SK-N-MC (cell line): ENCODE data around the gene UBE3B.
"Not testable (repeated sequence)": the region's sequence is repeated elsewhere in the genome, so short reads cannot be mapped to it uniquely, and the experiment has no call there.

Experiments
- DNase-seq: peaks from one replicate; pipeline ENCODE4 v3.0.0-alpha.2; 2011; ENCODE audit warnings: low read depth, low spot score
- H3K27ac ChIP-seq: fragments of 200-600 bp; sonication (generic); 2 replicates; pipeline ENCODE4 v1.5.1; 2016; ENCODE audit warnings: mixed run types
- H3K36me3 ChIP-seq: fragments of 200-600 bp; sonication (generic); 2 replicates; pipeline ENCODE4 v1.6.1; 2017; ENCODE audit warnings: antibody characterized with exemption, low read length, mixed read lengths; ENCODE audit not compliant: insufficient read depth
- H3K4me3 ChIP-seq: fragments of 200-600 bp; sonication (generic); 2 replicates; pipeline ENCODE4 v1.5.1; 2016
- H3K9ac ChIP-seq: fragments of 200-600 bp; sonication (generic); 2 replicates; pipeline ENCODE4 v1.8.0; 2017; ENCODE audit warnings: mixed run types, mixed read lengths; ENCODE audit not compliant: insufficient read length
- H3K9me3 ChIP-seq: fragments of 200-600 bp; sonication (generic); 2 replicates; pipeline ENCODE4 v1.6.1; 2017; ENCODE audit warnings: low read depth, mild to moderate bottlenecking, antibody characterized with exemption, low read length, moderate library complexity, mixed read lengths
- EZH2 ChIP-seq: fragments of 200-600 bp; sonication (generic); IDR thresholded peaks from one replicate; pipeline ENCODE4 v1.6.1; 2017; ENCODE audit warnings: antibody characterized with exemption
- FOXP2 ChIP-seq: optimal IDR thresholded peaks from 2 replicates; pipeline ENCODE3; 2011; ENCODE audit warnings: mild to moderate bottlenecking, moderate library complexity; ENCODE audit not compliant: insufficient read depth; ENCODE audit errors: extremely low read length, control extremely low read depth
- POLR2AphosphoS5 ChIP-seq: IDR thresholded peaks from 2 replicates; pipeline ENCODE4 v1.6.1; 2012; ENCODE audit warnings: mild to moderate bottlenecking, low read depth, low read length, borderline replicate concordance

The UBE3B gene

GRCh38 chr12:109462868-109463692 is 14.4 kb upstream of the UBE3B start:
- Histone ChIP-seq H3K27ac (peak overlapping the region; percentile 98), H3K4me3 (peak overlapping the region; percentile 64)
- DNase-seq: peak; percentile 78

GRCh38 chr12:109463756-109464155 is 13.7 kb upstream of the UBE3B start:
- Histone ChIP-seq H3K27ac (peak overlapping the region; percentile 98), H3K4me3 (peak overlapping the region; percentile 64), H3K9ac (peak overlapping the region; percentile 4), H3K36me3 (peaks cover 19% of the 10 kb centered on the region), H3K9me3 (no peaks in the 10 kb centered on the region)
- no peak for TF ChIP-seq EZH2
- DNase-seq: no peak

More at GRCh38 chr12:109462868-109463692, 14.4 kb upstream of the UBE3B start:
- Histone ChIP-seq H3K9ac (peak overlapping the region; percentile 57), H3K36me3 (peaks cover 16% of the 10 kb centered on the region), H3K9me3 (no peaks in the 10 kb centered on the region)
- TF ChIP-seq FOXP2: peak; percentile 77
- TF ChIP-seq EZH2: no peak
- peak; percentile 64; the same call in 1 of the 2 replicates for TF ChIP-seq POLR2AphosphoS5

GRCh38 chr12:109464642-109465351 is 12.6 kb upstream of the UBE3B start:
- no peak for DNase-seq
- H3K9me3 ChIP-seq: no peaks in the 10 kb centered on the region
- no peak overlapping the region for H3K9ac ChIP-seq
- H3K4me3 ChIP-seq: no peak overlapping the region
- H3K36me3 ChIP-seq: peaks cover 25% of the 10 kb centered on the region
- H3K27ac ChIP-seq: no peak overlapping the region
- TF ChIP-seq POLR2AphosphoS5 (no peak), EZH2 (no peak), FOXP2 (no peak)

- no peaks in the 10 kb centered on the region for H3K9me3 ChIP-seq
These were observed 11.1 kb upstream of the UBE3B start for GRCh38 chr12:109466305-109466704.

GRCh38 chr12:109466821-109467220 is 10.6 kb upstream of the UBE3B start:
- Histone ChIP-seq H3K9me3 (no peaks in the 10 kb centered on the region), H3K27ac (no peak overlapping the region), H3K36me3 (peaks cover 20% of the 10 kb centered on the region; the same call in 1 of the 2 replicates), H3K9ac (no peak overlapping the region), H3K4me3 (no peak overlapping the region)
- TF ChIP-seq EZH2 (no peak), FOXP2 (no peak), POLR2AphosphoS5 (no peak)
- DNase-seq: no peak

More at GRCh38 chr12:109466305-109466704, 11.1 kb upstream of the UBE3B start:
- Histone ChIP-seq H3K27ac (no peak overlapping the region), H3K4me3 (no peak overlapping the region), H3K36me3 (peaks cover 20% of the 10 kb centered on the region; the same call in 1 of the 2 replicates), H3K9ac (no peak overlapping the region)
- no peak for DNase-seq
- TF ChIP-seq POLR2AphosphoS5 (no peak), EZH2 (no peak), FOXP2 (no peak)

GRCh38 chr12:109467978-109468676 is 9.3 kb upstream of the UBE3B start:
- H3K36me3 ChIP-seq: peaks cover 20% of the 10 kb centered on the region; the same call in 1 of the 2 replicates
- H3K27ac ChIP-seq: no peak overlapping the region
- H3K9me3 ChIP-seq: no peaks in the 10 kb centered on the region
- no peak for TF ChIP-seq FOXP2
- no peak for TF ChIP-seq EZH2
- TF ChIP-seq POLR2AphosphoS5: no peak
- no peak overlapping the region for H3K9ac ChIP-seq
- no peak overlapping the region for H3K4me3 ChIP-seq
- no peak for DNase-seq

- no peak for DNase-seq
- H3K36me3 ChIP-seq: peaks cover 20% of the 10 kb centered on the region; the same call in 1 of the 2 replicates
- H3K9ac ChIP-seq: no peak overlapping the region
- H3K27ac ChIP-seq: no peak overlapping the region
- H3K9me3 ChIP-seq: no peaks in the 10 kb centered on the region
- TF ChIP-seq FOXP2 (no peak), POLR2AphosphoS5 (no peak), EZH2 (no peak)
- no peak overlapping the region for H3K4me3 ChIP-seq
These were observed 7.9 kb upstream of the UBE3B start for GRCh38 chr12:109469517-109469916.

GRCh38 chr12:109473006-109473405 is 4.4 kb upstream of the UBE3B start:
- Histone ChIP-seq H3K9me3 (no peaks in the 10 kb centered on the region), H3K9ac (no peak overlapping the region), H3K36me3 (peaks cover 14% of the 10 kb centered on the region; the same call in 1 of the 2 replicates), H3K4me3 (no peak overlapping the region), H3K27ac (no peak overlapping the region)
- DNase-seq: no peak
- no peak for TF ChIP-seq EZH2
- TF ChIP-seq FOXP2: no peak
- no peak for TF ChIP-seq POLR2AphosphoS5

- not testable (repeated sequence) for H3K9me3 ChIP-seq, H3K27ac ChIP-seq, H3K4me3 ChIP-seq, DNase-seq, H3K9ac ChIP-seq, H3K36me3 ChIP-seq
These were observed 3.7 kb upstream of the UBE3B start for GRCh38 chr12:109473526-109474270.
